ENCODE measurements around the gene DNAH2.

- TF ChIP-seq CTCF (IDR thresholded peaks at IDR 0.05) (peak in 1 of 7 experiments; percentile 28), POLR2A (IDR thresholded peaks at IDR 0.05) (no peak), EP300 (IDR thresholded peaks at IDR 0.05) (no peak)
Measured at GRCh38 chr17:7833795-7834541, 116.4 kb downstream of the DNAH2 start, which contains the start of gene KDM6B.
